Measurements from ENCODE around the gene CAMTA1. TPM values are rescaled to one million over a fixed set of nuclear protein-coding genes. Genes with fewer than 3 reads are reported as not detected.

Gene CAMTA1
- total and polyA plus RNA-seq, 8 donors: 13.0 to 54.2 (median 23.6) TPM

DNA sequence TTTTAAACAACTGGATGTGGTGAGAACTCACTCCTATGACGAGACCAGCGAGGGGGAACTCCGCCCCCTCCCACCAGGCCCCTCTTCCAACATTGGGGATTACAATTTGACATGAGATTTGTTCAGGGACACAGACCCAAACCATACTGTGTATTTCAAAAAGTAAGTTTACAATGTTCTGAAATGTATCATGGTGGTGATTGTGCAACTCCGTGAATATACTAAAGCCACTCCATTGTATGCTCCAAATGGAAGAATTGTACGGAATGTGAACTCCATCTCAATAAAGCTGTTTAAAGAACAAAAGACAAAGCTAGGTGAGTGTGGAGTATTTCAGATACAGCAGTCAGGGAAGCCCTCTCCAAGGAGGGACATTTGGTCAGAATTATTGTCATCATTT lies 553.8 kb downstream of the CAMTA1 start:
- no peak overlapping the region for H3K27ac ChIP-seq
- FAIRE-seq (no peak), ATAC-seq (no peak), DNase-seq (no peak)
- H3K9me3 ChIP-seq: no peaks in the 10 kb centered on the region
- no peaks in the 10 kb centered on the region for H3K36me3 ChIP-seq
- H3K4me3 ChIP-seq: no peak overlapping the region
- no peaks in the 10 kb centered on the region for H3K27me3 ChIP-seq
- TF ChIP-seq, protein P1, sequence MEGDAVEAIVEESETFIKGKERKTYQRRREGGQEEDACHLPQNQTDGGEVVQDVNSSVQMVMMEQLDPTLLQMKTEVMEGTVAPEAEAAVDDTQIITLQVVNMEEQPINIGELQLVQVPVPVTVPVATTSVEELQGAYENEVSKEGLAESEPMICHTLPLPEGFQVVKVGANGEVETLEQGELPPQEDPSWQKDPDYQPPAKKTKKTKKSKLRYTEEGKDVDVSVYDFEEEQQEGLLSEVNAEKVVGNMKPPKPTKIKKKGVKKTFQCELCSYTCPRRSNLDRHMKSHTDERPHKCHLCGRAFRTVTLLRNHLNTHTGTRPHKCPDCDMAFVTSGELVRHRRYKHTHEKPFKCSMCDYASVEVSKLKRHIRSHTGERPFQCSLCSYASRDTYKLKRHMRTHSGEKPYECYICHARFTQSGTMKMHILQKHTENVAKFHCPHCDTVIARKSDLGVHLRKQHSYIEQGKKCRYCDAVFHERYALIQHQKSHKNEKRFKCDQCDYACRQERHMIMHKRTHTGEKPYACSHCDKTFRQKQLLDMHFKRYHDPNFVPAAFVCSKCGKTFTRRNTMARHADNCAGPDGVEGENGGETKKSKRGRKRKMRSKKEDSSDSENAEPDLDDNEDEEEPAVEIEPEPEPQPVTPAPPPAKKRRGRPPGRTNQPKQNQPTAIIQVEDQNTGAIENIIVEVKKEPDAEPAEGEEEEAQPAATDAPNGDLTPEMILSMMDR (IDR thresholded peaks at IDR 0.05): no peak
- no peaks in the 10 kb centered on the region for H3K4me1 ChIP-seq
- intact Hi-C loops (cut with DNase I): no loop called here
- WGBS, 2 donors: 95 to 96% methylated on average over 5 of the region's 5 CpGs

DNA sequence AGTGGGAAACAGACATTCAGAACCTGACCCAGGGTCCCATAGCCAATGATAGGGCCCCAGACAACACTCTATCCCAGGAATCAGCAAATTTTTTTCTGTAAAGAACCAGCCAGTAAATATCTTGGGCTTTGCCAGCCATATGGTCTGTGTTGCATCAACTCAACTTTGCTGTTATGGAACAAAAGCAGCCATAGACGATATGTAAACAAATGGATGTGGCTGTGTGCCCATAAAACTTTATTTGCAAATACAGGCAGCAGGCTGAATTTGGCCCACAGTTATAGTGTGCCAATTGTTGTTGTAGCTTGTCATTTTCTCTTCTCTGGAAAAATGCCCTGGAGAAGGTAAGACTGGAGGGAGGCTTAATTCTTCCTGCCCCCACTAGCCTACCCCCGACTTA lies 554.7 kb downstream of the CAMTA1 start:
- no peak overlapping the region for H3K27ac ChIP-seq
- FAIRE-seq (no peak), DNase-seq (no peak), ATAC-seq (no peak)
- no peaks in the 10 kb centered on the region for H3K27me3 ChIP-seq
- H3K36me3 ChIP-seq: no peaks in the 10 kb centered on the region
- intact Hi-C loops (cut with DNase I): no loop called here
- H3K4me3 ChIP-seq: no peak overlapping the region
- no peaks in the 10 kb centered on the region for H3K4me1 ChIP-seq
- 44 to 52% methylated on average over 2 of the region's 2 CpGs for WGBS, 2 donors
- H3K9me3 ChIP-seq: no peaks in the 10 kb centered on the region
- TF ChIP-seq, protein P1 (IDR thresholded peaks at IDR 0.05): no peak

DNA sequence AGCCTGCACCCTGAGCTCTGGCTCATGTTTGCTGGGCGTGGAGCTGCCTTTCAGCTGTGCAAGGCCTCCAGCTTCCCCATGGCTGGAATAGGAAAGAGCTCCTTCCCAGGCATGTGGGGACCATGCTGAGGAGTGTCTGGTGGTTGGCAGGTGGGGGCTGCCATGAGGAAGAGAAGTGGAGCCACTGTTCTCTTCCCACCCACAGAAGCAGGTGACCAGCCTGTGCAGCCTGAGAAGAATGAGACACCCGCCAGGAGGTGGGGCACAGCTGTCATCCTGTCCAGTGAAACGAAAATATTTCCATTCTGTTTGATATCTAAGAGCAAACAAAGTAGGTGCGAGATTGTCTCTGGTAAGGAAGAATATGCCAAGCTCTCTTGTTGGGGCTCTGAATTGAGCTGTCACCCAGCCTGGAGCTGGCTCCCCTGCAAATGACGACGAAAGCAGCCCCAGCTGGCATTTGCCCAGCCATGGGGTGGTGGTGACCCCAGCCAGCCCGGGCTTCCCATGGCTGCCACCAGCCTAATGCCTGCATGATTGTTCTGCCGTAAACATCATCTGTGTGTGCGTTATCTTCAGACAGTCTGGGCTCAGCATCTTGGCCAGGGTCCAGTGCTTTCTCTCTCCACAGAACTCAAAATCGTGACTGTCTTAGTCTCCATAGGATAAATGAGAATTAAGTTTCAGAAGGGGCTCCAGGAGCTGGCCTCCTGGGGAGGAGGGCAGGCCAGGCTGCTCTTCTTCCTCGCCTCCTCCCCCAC lies 556.1 kb downstream of the CAMTA1 start:
- H3K4me3 ChIP-seq: no peak overlapping the region
- TF ChIP-seq, protein P1 (IDR thresholded peaks at IDR 0.05): no peak
- DNase-seq: no peak
- peak in 3 of 4 donors; percentile 54 to 65 (median 64) for ATAC-seq
- FAIRE-seq: no peak
- intact Hi-C loops (cut with DNase I): no loop called here
- no peaks in the 10 kb centered on the region for H3K27me3 ChIP-seq
- WGBS, 2 donors: 37 to 40% methylated on average over 11 of the region's 11 CpGs
- H3K4me1 ChIP-seq: no peaks in the 10 kb centered on the region
- no peaks in the 10 kb centered on the region for H3K9me3 ChIP-seq
- H3K36me3 ChIP-seq: no peaks in the 10 kb centered on the region
- no peak overlapping the region for H3K27ac ChIP-seq

DNA sequence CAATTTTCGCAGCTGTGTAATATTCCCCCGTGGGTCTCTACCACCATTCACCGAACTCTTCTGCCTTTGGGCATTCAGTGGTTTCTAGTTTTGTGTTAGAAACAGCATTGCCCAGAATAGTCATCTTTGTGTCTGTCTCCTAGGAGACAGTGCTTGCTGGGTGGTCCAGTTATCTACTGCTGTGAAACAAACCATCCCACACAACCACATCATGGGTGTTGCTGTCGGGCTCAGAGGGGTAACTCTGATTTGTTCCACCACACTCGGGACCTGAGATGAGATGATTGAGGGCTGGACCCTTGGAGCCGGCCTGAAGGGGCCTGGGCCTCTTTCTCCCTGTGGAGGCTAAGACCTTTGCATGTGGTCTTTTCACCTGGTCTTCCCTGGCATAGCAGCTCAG lies 558.6 kb downstream of the CAMTA1 start:
- Histone ChIP-seq H3K4me3 (no peak overlapping the region), H3K27me3 (no peaks in the 10 kb centered on the region), H3K36me3 (no peaks in the 10 kb centered on the region), H3K9me3 (no peaks in the 10 kb centered on the region), H3K4me1 (no peaks in the 10 kb centered on the region), H3K27ac (no peak overlapping the region)
- FAIRE-seq (no peak), ATAC-seq (no peak), DNase-seq (no peak)
- TF ChIP-seq, protein P1 (IDR thresholded peaks at IDR 0.05): no peak
- WGBS, 2 donors: 93 to 96% methylated on average over 6 of the region's 6 CpGs
- intact Hi-C loops (cut with DNase I): no loop called here

DNA sequence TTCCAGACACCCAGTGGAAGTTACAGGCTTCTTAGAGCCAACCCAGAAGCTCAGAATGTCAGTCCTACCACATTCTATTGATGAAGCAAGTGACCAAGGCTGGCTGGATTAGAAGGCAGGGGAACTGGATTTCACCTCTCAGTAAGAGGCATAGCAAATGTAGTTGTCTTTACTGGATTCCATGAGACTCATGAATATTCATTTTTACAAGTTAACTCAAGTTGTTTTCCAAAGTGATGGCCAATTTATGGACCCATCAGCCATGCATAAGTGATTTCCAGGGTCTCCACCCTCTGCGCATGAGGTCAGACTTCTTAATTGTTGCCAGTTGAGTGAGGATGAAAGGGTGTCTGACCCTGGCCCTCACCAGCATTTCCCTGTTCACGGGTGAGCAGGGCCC lies 559.0 kb downstream of the CAMTA1 start:
- FAIRE-seq: no peak

More for the DNA sequence above, 559.0 kb downstream of the CAMTA1 start:
- WGBS, 2 donors: 78 to 91% methylated on average over 2 of the region's 2 CpGs
- DNase-seq: no peak
- TF ChIP-seq, protein P1 (IDR thresholded peaks at IDR 0.05): no peak
- H3K27ac ChIP-seq: no peak overlapping the region
- H3K4me1 ChIP-seq: no peaks in the 10 kb centered on the region
- intact Hi-C loops (cut with DNase I): no loop called here
- no peak overlapping the region for H3K4me3 ChIP-seq
- H3K27me3 ChIP-seq: no peaks in the 10 kb centered on the region
- H3K9me3 ChIP-seq: no peaks in the 10 kb centered on the region
- no peak for ATAC-seq
- no peaks in the 10 kb centered on the region for H3K36me3 ChIP-seq
